ENCODE data around the gene TRPV6. TPM values are rescaled to one million over a fixed set of nuclear protein-coding genes. Genes with fewer than 3 reads are reported as not detected.

TRPV6 gene
- total and polyA plus RNA-seq, 2 of the 4 experiments (the other 2 are of a cell fraction): 0.03 TPM; not detected in 1

DNA sequence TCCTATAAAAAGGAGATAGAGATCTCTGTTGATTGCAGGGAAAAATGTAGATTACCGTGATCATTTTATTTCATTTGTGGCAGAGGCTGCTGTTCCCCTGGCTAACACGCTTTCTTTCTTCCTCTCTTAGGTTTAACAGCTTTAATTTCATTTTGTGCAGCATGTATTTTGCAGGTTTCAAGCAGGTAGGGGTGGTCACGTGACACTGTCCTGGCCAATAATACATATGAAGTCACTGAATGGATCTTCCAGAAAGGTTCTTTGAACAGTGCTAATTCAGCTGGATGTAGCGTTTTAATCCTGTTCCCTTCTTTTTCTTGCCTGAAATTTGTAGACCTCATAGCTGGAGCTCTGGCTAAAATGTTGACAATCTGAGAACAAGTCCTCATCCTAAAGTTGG is 34.3 kb downstream of the TRPV6 start:
- CTCF ChIA-PET: interaction anchor here (0.7 kb wide), 1 partner anchor 364 kb away, joined by 3 read pairs; no protein-coding TSS in a partner anchor
- no peak overlapping the region for H3K14ac ChIP-seq (replicated peaks; ENCODE audit: low read depth, low read length)
- H3K23ac ChIP-seq (ENCODE audit: low read depth, low read length): no peak overlapping the region
- H2BK20ac ChIP-seq (ENCODE audit: low read depth, low read length): no peak overlapping the region
- H2BK15ac ChIP-seq (ENCODE audit: low read depth, low read length): no peak overlapping the region
- H3K27ac ChIP-seq (ENCODE audit: insufficient read depth, low read length): no peak overlapping the region
- no peak overlapping the region for H4K8ac ChIP-seq (ENCODE audit: low read depth in 2 of 2, low read length in 2 of 2)
- no peak overlapping the region for H2BK5ac ChIP-seq (ENCODE audit: low read depth, low read length, poor library complexity, severe bottlenecking)
- no peak overlapping the region for H3K4me3 ChIP-seq (ENCODE audit: insufficient read depth, low read depth, low read length)
- no peak overlapping the region for H4K91ac ChIP-seq (ENCODE audit: insufficient read depth, low read depth, low read length)
- dilution Hi-C loops (cut with HindIII; ENCODE audit: low sequenced_read_pairs, unreplicated experiment) (no loop called here), in situ Hi-C loops (cut with MboI; ENCODE audit: low sequenced_read_pairs) (loop anchor here (10.0 kb wide), 1 partner anchor 364 kb away; no protein-coding TSS in a partner anchor), intact Hi-C loops (cut with micrococcal nuclease) (no loop called here)
- peaks cover 11% of the 10 kb centered on the region for H3K27me3 ChIP-seq (ENCODE audit: control insufficient read depth, insufficient read depth, low read length)
- POLR2A ChIA-PET (ENCODE audit: unreplicated experiment): no interaction called here
- H4K20me1 ChIP-seq (ENCODE audit: insufficient read depth, low read length): no peaks in the 10 kb centered on the region
- no peaks in the 10 kb centered on the region for H3K79me1 ChIP-seq (ENCODE audit: low read depth in 1 of 2, low read length in 2 of 2)
- H2AK5ac ChIP-seq (ENCODE audit: low read depth, low read length): no peak overlapping the region
- no peak overlapping the region for H3K18ac ChIP-seq (ENCODE audit: low read depth, low read length)
- TF ChIP-seq, protein P1, sequence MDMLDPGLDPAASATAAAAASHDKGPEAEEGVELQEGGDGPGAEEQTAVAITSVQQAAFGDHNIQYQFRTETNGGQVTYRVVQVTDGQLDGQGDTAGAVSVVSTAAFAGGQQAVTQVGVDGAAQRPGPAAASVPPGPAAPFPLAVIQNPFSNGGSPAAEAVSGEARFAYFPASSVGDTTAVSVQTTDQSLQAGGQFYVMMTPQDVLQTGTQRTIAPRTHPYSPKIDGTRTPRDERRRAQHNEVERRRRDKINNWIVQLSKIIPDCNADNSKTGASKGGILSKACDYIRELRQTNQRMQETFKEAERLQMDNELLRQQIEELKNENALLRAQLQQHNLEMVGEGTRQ (IDR thresholded peaks at IDR 0.05; ENCODE audit: low read depth, low read length): 0 out of 2 replicates have a peak, but pooled peaks have one; percentile 9
- TF ChIP-seq, protein P2, sequence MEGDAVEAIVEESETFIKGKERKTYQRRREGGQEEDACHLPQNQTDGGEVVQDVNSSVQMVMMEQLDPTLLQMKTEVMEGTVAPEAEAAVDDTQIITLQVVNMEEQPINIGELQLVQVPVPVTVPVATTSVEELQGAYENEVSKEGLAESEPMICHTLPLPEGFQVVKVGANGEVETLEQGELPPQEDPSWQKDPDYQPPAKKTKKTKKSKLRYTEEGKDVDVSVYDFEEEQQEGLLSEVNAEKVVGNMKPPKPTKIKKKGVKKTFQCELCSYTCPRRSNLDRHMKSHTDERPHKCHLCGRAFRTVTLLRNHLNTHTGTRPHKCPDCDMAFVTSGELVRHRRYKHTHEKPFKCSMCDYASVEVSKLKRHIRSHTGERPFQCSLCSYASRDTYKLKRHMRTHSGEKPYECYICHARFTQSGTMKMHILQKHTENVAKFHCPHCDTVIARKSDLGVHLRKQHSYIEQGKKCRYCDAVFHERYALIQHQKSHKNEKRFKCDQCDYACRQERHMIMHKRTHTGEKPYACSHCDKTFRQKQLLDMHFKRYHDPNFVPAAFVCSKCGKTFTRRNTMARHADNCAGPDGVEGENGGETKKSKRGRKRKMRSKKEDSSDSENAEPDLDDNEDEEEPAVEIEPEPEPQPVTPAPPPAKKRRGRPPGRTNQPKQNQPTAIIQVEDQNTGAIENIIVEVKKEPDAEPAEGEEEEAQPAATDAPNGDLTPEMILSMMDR (conservative IDR thresholded peaks at IDR 0.05; ENCODE audit: low read depth, low read length): no peak
- no peaks in the 10 kb centered on the region for H3K36me3 ChIP-seq (ENCODE audit: control insufficient read depth, insufficient read depth, low read length)
- no peak for DNase-seq
- no peak for ATAC-seq (ENCODE audit: low read depth)
- no peak overlapping the region for H3K9ac ChIP-seq (ENCODE audit: low read depth, low read length)
- H3K9me3 ChIP-seq (ENCODE audit: control insufficient read depth, insufficient read depth, low read length): no peaks in the 10 kb centered on the region
- 40% methylated on average over 1 of the region's 4 CpGs; no CpG with 5 or more reads in 1 of the 2 experiments for WGBS, 2 experiments (ENCODE audit: extremely low coverage in 2 of 2, insufficient read length in 1 of 2)
- H3K4me1 ChIP-seq (ENCODE audit: control insufficient read depth, insufficient read depth, low read length): no peaks in the 10 kb centered on the region
- no peak overlapping the region for H3K4me2 ChIP-seq (ENCODE audit: low read depth, low read length)
- BruUV-seq (replicated peaks): no TSS peak
- H2AK9ac ChIP-seq (replicated peaks; ENCODE audit: low read depth, low read length, poor library complexity): no peak overlapping the region
- no peak overlapping the region for H2AFZ ChIP-seq (replicated peaks; ENCODE audit: low read length, poor library complexity)
- H2BK120ac ChIP-seq (ENCODE audit: low read depth, low read length): no peak overlapping the region
- no peaks in the 10 kb centered on the region for H3K9me1 ChIP-seq (ENCODE audit: insufficient read depth, low read length)
- H4K5ac ChIP-seq (ENCODE audit: low read depth, low read length): no peak overlapping the region
- no peak overlapping the region for H3K56ac ChIP-seq (ENCODE audit: extremely low read depth, insufficient read depth, low read length)
- H3K4ac ChIP-seq (ENCODE audit: low read depth, low read length): no peak overlapping the region
